Kidney (tissue), 14 donors: ENCODE measurements around the gene SELPLG. TPM values are rescaled to one million over a fixed set of nuclear protein-coding genes. Genes with fewer than 3 reads are reported as not detected.
A peak's percentile ranks its signal among the peaks of the same experiment; 100 is the strongest.

Experiments used
- DNase-seq, 5 donors: peaks; one replicate each; pipeline ENCODE4 v3.0.0-alpha.2; 2013 to 2020
- FAIRE-seq: peaks from 2 replicates; lab custom pipeline; 2012; peaks lifted over from hg19 to GRCh38; lab: Jason Lieb, UNC
- H3K27ac ChIP-seq, 2 donors: one replicate each; pipeline ENCODE4 v1.7.0; 2013; ENCODE audit warnings: low read depth in 2 of 2, low read length in 2 of 2, inconsistent platforms in 1 of 2
- H3K27me3 ChIP-seq: one replicate; pipeline ENCODE4 v1.7.1; 2013; ENCODE audit warnings: low read length, inconsistent platforms; ENCODE audit not compliant: control insufficient read depth, insufficient read depth
- H3K36me3 ChIP-seq, 3 donors: one replicate each; pipeline versions ENCODE4 v1.7.0 to v1.7.1; 2013; ENCODE audit warnings: low read length in 3 of 3, control low read depth in 1 of 3, inconsistent platforms in 1 of 3; ENCODE audit not compliant: insufficient read depth in 3 of 3, control insufficient read depth in 2 of 3
- H3K4me1 ChIP-seq, 3 donors: one replicate each; pipeline versions ENCODE4 v1.7.0 to v1.7.1; 2013; ENCODE audit warnings: low read length in 3 of 3, inconsistent platforms in 1 of 3, low read depth in 1 of 3; ENCODE audit not compliant: control insufficient read depth in 2 of 3, insufficient read depth in 2 of 3
- H3K4me3 ChIP-seq, 3 donors: one replicate each; pipeline versions ENCODE4 v1.7.0 to v1.8.1; 2013; ENCODE audit warnings: low read length in 3 of 3, control low read depth in 1 of 3, inconsistent platforms in 1 of 3
- H3K9ac ChIP-seq, 3 donors: one replicate each; pipeline versions ENCODE4 v1.7.0 to v1.7.1; 2013; ENCODE audit warnings: low read length in 3 of 3, control low read depth in 1 of 3, inconsistent platforms in 1 of 3
- H3K9me3 ChIP-seq, 3 donors: one replicate each; pipeline versions ENCODE4 v1.7.0 to v1.7.1; 2013; ENCODE audit warnings: low read length in 3 of 3, control low read depth in 1 of 3, inconsistent platforms in 1 of 3; ENCODE audit not compliant: control insufficient read depth in 2 of 3, insufficient read depth in 1 of 3
- CTCF ChIP-seq: IDR thresholded peaks from 3 replicates; pipeline ENCODE4 v1.5.1; 2012; ENCODE audit warnings: mild to moderate bottlenecking, moderate library complexity, borderline replicate concordance; ENCODE audit not compliant: insufficient read depth; ENCODE audit errors: extremely low read depth
- intact Hi-C: fragments of 100-400 bp; cut with DNase I; formaldehyde crosslinking; loops from one replicate; pipeline ENCODE4 v1.11.1; 2022
- polyA plus RNA-seq: library from polyadenylated mRNA; stranded (reverse); fragments of 350-450 nt; fragmentation: Illumina TruSeq; extraction: RNeasy Lipid Tissue Mini Kit (QIAGEN cat#74804); gene quantifications from one replicate; pipeline ENCODE4 v1.2.3, GENCODE V29; 2014; ENCODE audit warnings: low read depth, low replicate concordance; ENCODE audit not compliant: insufficient read depth
- total RNA-seq: library from RNA; stranded (reverse); fragmentation: NEBNext Ultra II Directional; extraction: Animal tissue kit (Norgen Biotek cat#: 25700); gene quantifications from one replicate; pipeline ENCODE4 v1.2.1, GENCODE V29; 2021
- donor health status: control.
- donor health status: control.
- donor health status: control.
- donor health status: control.
- donor health status: control.
- donor health status: DM: yes; HTN: yes; CAD: no.
- donor health status: Normal renal cell carcinoma (clear cell type).

The SELPLG gene
- total and polyA plus RNA-seq, 2 donors from 2014 or later: 3.7 to 14.3 TPM

- Histone ChIP-seq H3K36me3 (no peaks in the 10 kb centered on the region), H3K27ac (no peak overlapping the region), H3K9ac (no peak overlapping the region), H3K4me1 (peaks cover 0 to 19% (median 10%) of the 10 kb centered on the region in 3 donors), H3K27me3 (no peaks in the 10 kb centered on the region), H3K9me3 (no peaks in the 10 kb centered on the region), H3K4me3 (no peak overlapping the region)
- DNase-seq (no peak), FAIRE-seq (no peak)
- TF ChIP-seq CTCF: no peak
- intact Hi-C loops: no loop called here
Observed at GRCh38 chr12:108640802-108641445, 7.2 kb upstream of the SELPLG start.

GRCh38 chr12:108638997-108639822 lies 5.5 kb upstream of the SELPLG start:
- TF ChIP-seq CTCF: no peak
- DNase-seq (no peak), FAIRE-seq (no peak)
- no peak overlapping the region for H3K27ac ChIP-seq
- H3K27me3 ChIP-seq: no peaks in the 10 kb centered on the region
- H3K36me3 ChIP-seq: no peaks in the 10 kb centered on the region
- H3K9ac ChIP-seq: no peak overlapping the region
- no peaks in the 10 kb centered on the region for H3K9me3 ChIP-seq
- H3K4me3 ChIP-seq: no peak overlapping the region
- peaks cover 0 to 11% (median 5%) of the 10 kb centered on the region in 3 donors for H3K4me1 ChIP-seq
- intact Hi-C loops: no loop called here

- Histone ChIP-seq H3K9me3 (no peaks in the 10 kb centered on the region), H3K4me3 (no peak overlapping the region), H3K27me3 (no peaks in the 10 kb centered on the region), H3K36me3 (no peaks in the 10 kb centered on the region), H3K9ac (no peak overlapping the region), H3K27ac (no peak overlapping the region), H3K4me1 (peaks cover 0 to 4% (median 3%) of the 10 kb centered on the region in 3 donors)
- DNase-seq: peak in 4 of 5 donors; percentile 72 to 85 (median 78)
- no peak for FAIRE-seq
- intact Hi-C loops: no loop called here
- no peak for TF ChIP-seq CTCF
Observed at GRCh38 chr12:108638141-108638827, 4.6 kb upstream of the SELPLG start.
